GM21786 (cell line): ENCODE results near the gene RNASET2.
"Not testable (repeated sequence)": the region's sequence is repeated elsewhere in the genome, so short reads cannot be mapped to it uniquely, and the experiment has no call there.

ENCODE experiments used
- ATAC-seq: cut with Tn5 transposase; IDR thresholded peaks from one replicate; pipeline ENCODE4 v1.9.1; 2021; ENCODE audit not compliant: unreplicated experiment

Gene RNASET2

GRCh38 chr6:166928644-166929541 lies 27.5 kb downstream of the RNASET2 start:
- no peak for ATAC-seq

- no peak for ATAC-seq
These were observed 28.3 kb downstream of the RNASET2 start for GRCh38 chr6:166927935-166928643.

DNA sequence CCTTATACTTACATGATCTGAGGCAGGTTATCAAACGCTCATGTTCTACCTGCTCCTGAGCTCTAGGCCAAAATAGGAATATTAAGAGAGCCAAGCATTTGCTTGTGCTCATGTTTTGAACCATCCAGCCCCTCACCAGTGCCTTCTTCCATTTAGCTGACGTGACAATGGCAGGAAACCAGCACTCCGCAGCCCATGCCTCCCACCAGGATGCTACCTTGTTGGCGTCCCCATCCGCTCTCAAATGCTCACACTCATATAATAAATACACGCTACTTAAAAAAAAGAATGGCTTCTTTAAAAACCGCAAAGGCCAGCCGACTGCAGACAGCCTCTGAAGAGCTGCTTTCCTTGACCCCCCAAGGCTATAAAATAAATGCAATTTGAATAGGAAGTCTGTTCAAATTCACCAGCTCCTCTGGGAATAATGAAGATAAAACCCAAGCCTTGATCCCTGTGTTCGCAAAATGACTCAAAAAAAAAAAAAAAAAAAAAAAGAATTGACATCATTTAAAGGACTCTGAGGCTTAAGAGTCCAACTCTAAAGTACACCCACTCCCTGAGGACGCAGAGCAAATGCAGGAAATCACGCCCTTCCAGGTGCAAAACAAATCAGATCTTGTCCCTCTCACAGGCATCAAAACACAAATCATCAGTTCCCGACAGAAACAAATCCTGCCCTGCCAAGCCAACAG lies 29.0 kb downstream of the RNASET2 start:
- ATAC-seq = no peak

DNA sequence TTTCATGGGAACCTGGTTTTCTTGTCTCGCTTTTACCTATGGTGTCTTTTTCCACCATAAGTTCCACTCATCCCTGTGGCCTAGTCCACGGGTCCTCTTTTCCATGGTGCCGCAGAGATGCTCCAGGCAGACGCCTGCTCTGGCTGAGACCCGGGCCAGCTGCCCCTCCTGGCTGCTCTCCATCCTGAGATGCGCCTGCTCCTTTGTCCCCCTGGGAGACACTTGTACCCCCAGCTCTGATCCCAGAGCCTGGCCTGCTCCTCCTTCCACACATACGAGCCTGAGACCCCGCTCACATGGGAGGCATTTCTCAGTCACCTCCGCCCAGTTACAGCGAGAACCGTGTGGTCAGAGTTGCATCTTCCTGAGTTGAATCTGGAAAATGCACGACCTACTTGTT lies 29.6 kb downstream of the RNASET2 start:
- no peak for ATAC-seq

- ATAC-seq = no peak
These were observed 31.0 kb downstream of the RNASET2 start for GRCh38 chr6:166925141-166925996.

DNA sequence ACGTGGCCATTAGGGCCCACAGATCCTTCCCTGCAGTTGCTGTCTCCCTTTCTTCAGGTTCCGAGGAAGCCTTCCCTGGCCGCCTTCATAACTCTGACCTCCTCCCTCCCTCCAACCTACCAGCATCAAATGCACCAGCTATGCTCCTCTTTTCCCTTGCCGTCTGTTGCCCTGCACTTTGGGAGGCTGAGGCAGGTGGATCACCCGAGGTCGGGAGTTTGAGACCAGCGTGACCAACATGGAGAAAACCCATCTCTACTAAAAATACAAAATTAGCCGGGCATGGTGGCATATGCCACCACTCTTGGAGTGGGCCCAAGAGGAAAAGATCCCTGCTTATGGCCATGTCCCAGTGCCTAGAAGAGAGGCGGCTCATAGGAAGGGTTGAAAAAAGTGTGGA lies 31.8 kb downstream of the RNASET2 start:
- no peak for ATAC-seq

DNA sequence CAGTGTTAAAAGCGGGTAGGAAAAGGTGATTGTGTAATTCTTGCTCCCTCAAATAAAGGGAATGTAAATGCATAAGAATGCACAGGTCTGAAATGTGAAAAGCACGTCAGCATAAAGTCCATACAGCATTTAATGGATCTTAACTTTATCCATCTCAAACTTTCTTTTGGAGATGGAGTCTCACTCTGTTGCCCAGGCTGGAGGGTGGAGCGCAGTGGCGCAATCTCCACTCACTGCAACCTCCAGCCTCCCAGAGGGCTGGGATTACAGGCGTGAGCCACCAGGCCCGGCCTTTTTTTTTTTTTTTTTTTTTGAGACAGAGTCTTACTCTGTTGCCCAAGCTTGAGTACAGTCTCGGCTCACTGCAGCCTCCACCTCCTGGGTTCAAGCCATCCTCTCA lies 33.4 kb downstream of the RNASET2 start:
- ATAC-seq = no peak

DNA sequence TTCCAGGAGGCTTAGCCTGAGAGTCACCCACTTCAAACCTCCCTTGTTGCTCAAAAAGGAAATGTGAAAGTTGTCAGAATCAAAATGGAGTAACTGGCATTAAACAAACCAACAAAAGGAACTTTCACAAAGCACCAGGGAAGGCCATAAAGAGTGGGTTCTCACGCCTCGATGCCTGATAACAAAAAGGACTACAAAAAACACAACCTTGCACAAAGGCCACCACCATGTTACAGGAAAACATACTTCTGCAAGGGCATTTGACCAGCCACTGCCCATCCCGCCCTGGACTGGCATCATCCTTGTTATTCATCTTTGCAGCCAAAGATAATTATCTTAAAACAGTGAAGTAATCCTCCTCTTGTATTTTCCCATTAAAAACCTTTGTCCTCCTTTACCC lies 34.8 kb downstream of the RNASET2 start:
- ATAC-seq = no peak

DNA sequence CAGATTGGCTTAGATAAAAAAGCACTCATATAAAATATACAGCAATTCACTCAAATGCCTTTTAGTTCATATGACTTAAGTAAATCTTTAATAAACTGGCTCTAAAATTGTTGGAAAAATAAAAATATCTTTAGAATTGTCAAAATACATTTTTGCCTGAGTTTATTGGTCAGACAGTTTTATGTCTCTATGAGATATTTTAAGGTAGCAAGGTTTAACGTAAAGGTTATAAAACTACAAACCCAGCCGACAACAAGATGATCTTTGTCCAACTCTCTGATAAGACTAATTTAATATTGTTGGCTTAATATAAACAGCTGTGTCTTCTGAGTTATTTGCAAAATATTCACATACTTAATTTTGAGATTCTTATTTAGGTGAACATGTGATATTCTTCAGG lies 39.5 kb downstream of the RNASET2 start:
- ATAC-seq = no peak

DNA sequence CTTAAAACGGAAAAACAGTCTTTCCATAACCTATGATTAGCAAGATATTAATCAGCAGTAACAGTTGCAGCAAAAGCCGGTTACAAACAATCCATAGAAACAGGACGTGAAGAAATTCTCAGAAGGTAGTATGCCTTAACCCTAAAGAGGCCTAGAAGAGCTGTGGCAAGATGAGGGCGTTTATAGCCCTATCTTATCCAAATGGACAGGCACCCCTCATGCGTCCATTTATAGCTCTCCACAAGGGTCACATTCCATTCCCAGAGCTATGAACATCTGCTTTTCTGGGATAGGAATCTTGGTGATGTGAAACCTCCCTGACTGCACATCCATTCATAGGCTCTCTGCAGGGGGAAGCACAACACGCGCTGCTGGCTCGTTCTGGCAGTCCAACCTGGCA lies 40.9 kb downstream of the RNASET2 start:
- ATAC-seq = not testable (repeated sequence)

DNA sequence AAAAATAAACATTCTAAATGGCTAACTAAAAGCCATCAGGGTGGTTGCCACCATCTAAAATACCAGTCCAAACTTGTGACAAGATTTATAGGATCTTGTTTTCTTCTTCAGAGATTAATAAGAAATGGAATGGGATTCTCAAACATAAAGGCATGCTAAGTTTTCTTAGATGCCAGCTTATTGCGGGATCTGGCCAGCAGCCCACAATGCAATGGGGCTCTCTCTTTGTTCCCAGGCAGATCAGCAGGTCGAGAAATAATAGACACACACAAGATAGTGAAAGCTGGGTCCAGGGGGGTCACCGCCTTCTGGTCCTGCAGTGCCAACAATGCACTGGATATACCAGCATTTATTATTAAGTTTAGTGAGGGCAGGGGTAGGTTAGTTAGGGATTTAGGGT lies 41.4 kb downstream of the RNASET2 start:
- not testable (repeated sequence) for ATAC-seq

GRCh38 chr6:166911248-166911677 lies 45.1 kb downstream of the RNASET2 start:
- no peak for ATAC-seq

- ATAC-seq = no peak
These were observed 45.7 kb downstream of the RNASET2 start for GRCh38 chr6:166910601-166911000.

GRCh38 chr6:166908811-166909210 lies 47.5 kb downstream of the RNASET2 start:
- ATAC-seq = no peak

- ATAC-seq = no peak
These were observed 48.2 kb downstream of the RNASET2 start for GRCh38 chr6:166907871-166908806.

DNA sequence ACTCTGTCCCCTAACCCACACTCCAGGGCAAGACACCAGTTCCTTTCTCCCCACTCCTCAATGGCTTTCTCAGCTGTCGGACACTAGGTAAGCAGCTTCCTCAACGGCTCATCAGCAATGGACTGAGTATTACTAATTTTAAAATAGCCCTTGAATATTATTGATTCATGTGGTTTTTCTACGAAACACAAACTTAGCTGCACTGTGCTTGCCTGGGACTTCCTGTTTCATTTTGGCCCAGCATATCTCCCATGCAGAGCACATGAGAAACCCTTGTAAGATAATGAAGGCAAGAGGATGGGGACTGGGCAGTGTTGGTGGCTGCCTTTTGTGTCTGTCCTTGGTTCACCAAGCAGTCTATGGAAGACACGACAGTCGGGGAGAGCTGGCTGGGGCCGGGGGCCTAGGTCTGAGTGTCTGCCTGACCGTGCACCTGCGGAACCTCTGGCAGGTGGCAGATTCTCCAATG lies 48.9 kb downstream of the RNASET2 start:
- ATAC-seq = peak; percentile 91

- no peak for ATAC-seq
These were observed 49.8 kb downstream of the RNASET2 start for GRCh38 chr6:166906376-166907044.

GRCh38 chr6:166905505-166906134 lies 50.7 kb downstream of the RNASET2 start:
- ATAC-seq = no peak
